Inflammatory macrophage treated with lipopolysaccharide for 1 hour (primary cell): Measurements from ENCODE around the gene OR8B3.

Experiments
- DNase-seq, 2 donors: peaks; one replicate each; pipeline ENCODE4 v3.0.0-alpha.2; 2020 to 2022

The OR8B3 gene

GRCh38 chr11:124346311-124346955 is 52.4 kb downstream of the OR8B3 start:
- peak; percentile 26 for DNase-seq
